GM15510 (cell line): ENCODE results near the gene C1QTNF6.

ENCODE experiments used
- POLR2A ChIP-seq: IDR thresholded peaks from 3 replicates; pipeline ENCODE4 v1.6.1; 2011; ENCODE audit warnings: borderline replicate concordance; ENCODE audit not compliant: insufficient read length; ENCODE audit errors: extremely low read depth

Gene C1QTNF6

GRCh38 chr22:37188901-37189466 is 937 bp upstream of the C1QTNF6 start:
- no peak for TF ChIP-seq POLR2A

DNA sequence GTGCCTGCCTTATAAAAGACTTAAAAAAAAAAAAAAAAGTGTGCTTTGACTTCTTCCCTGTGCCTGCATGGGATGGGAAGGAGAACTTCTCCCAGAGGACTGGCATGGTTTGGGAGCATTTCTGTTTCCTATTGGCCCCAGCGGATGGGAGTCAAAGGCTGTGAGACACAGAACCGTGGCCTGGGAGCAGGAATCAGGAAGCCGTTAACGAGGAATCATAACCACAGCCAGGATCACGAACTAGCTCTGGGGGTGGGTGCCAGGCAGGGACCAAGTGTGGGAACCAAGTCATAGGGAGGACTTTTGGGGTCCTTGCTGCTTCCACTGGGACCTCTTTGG is 526 bp downstream of the C1QTNF6 start:
- no peak for TF ChIP-seq POLR2A

DNA sequence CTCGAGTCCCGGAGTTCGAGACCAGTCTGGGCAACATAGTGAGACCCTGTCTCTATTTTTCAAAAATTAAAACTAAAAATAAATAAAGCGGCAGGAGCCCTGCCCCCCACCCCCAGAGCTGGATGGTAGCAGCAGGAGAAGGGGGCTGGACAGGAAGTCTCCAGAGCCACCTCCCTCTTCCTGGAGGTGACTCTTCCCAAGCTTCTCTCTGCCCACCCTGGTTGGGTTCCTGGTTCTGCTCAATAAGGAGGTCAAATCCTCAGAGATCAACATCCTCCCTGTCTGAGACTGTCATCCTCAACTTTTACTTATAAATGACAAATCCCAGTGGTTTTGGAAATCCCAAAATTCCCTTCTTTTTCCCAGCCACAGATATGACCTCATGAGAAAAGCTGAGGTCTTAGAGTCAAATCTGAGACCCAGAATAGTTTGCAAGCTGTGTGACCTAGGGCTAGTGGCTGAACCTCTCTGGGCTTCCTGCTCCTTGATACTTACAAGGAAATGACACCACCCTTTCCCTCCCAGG is 987 bp downstream of the C1QTNF6 start:
- TF ChIP-seq POLR2A, result no peak

GRCh38 chr22:37186228-37186996 is 1.6 kb downstream of the C1QTNF6 start:
- TF ChIP-seq POLR2A, result no peak

GRCh38 chr22:37185646-37186227 is 2.3 kb downstream of the C1QTNF6 start:
- no peak for TF ChIP-seq POLR2A

DNA sequence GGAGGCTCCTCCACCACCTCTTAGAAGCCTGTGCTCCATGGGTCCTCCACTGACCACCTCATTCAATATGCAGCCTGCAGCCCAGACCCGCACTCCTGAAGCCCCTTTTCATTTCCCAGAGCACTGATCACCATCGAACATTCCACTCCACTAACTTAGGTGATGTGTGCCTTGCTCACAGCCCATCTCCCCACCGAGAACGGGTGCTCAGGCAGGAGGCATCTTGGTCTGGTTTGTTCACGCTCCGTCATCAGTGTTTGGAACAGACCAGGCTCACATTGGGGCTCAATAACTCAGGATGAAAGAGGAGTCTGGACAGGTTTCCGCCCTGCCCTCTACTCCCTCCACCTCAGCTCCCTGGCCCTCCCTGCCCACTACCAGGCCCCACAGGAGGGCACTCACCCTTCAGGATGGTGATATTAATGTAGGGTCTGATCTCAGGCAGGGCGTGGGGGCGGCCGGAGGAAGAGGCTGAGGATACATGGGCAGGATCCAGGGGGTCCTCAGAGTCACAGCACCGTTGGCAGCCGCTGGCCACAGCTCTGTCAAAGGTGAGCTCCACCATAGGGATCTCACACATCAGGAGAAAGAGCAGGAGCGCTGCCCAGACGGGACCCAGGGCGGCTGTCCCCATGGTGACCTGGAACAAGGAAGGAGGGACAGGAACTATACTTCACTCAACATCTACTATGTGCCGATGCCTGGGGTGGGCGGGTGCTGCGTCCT is 3.1 kb downstream of the C1QTNF6 start:
- TF ChIP-seq POLR2A, result no peak

GRCh38 chr22:37184380-37184755 is 3.7 kb downstream of the C1QTNF6 start:
- TF ChIP-seq POLR2A, result no peak

DNA sequence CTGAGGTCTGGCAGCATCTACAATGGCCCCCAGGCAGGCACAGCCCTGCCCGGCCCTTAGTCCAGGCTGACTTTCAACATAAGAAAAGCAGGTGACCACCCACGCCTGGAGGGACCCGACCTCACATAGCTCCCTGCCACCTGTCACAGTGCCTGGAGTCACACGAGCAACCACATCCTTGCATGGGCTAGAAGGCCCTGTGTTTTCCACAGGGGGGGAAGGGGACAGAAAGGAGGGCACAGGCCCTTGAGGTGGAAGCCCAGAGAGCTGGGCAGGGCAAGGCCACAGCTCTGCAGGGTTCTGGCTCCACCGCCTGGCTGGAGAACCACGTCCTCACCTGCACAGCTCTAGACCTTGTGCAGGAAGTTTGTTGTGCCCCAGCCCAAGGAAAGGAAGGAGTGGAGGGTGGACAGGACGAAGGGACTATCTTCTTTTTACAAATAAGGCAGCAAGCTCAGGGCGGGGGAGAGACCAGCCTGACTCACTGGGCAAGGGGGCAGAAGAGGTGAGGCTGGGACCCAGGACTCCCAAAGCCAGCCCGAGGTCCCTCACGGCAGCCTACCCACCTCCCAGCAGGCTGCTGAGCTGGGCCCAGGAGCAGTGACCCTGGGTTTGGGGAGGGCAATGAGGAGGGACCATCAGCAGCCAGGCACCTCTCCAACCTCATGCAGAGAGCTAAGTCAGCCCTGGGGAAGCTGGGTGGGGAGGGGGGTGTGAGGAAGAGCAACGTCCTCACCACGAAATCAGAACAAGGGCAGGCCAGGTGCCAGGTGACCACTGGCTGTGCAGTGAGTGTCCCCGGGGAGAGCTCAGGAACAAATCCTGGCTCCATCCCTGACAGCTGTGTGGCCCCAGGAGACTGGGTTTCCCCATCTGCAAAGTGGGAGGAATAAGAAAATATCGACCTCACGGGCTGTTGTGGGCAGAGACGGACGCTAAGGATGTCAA is 4.3 kb downstream of the C1QTNF6 start:
- no peak for TF ChIP-seq POLR2A

DNA sequence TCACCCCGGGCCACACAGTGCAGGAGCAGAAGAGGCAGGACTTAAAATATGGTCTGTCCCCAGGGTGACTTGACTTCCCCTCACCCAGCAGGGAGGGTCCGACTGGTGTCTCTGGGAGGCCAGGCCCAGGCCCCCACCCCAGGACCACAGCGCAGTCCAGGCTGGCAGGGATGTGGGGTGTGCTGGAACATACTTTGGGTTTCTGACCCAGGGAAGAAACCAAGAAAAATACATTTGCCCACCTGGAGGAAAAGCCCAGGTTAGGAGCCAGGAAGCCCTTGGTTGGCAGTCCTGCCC is 5.2 kb downstream of the C1QTNF6 start:
- no peak for TF ChIP-seq POLR2A

GRCh38 chr22:37182101-37182948 is 5.7 kb downstream of the C1QTNF6 start:
- no peak for TF ChIP-seq POLR2A

DNA sequence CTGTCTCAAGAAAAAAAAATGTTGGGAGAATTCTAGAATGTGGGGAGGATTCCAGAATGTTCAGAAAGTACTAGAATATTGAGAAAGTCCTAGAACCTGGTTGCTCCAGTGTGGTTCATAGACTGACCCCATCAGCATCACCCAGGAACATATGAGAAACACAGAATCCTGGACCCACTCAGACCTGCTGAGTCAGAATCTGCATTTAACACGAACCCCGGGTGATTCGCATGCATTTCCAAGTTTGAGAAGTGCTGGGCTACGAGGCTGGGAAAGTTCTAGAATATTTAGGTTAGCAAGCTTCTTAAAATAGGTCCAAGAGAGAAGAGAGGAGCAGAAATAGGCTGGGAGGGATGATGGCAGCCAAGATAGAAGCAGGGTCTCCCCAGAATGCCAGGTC is 6.4 kb downstream of the C1QTNF6 start:
- TF ChIP-seq POLR2A, result no peak

DNA sequence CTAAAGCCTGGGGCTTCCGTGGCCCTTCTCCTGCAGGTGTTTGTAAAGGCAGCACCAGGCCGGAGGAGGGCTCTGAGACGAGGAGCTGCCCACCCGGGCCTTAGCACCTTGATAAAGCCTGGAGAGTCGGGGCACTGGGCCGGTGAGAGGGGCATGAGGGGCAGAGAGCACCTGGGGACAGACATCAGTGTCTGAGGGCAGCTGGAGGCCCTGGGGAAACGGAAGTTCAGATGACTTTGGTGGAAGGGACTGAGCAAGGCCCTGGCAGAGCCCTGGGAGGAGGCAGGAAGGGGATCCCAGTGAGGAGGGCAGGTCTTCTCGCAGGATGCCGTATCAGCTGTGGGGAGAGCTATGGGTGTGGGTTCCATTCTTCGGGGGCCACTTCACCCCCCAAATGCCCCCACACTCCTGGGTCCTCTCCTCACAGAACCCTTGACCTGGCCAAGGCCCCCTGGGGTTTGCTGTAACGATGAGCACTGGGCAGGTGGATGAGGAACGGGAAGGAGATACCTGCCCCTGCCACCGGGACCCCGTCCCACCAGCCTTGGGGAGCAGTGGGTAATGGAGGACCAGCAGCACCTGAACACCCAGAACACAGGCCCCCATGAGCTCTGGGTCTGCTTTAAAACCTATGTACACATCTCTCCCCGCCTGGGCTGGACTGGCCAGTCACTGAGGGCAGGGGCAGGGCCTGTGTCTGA is 7.4 kb downstream of the C1QTNF6 start:
- no peak for TF ChIP-seq POLR2A
